Esophagus squamous epithelium (tissue), 5 donors: Measurements from ENCODE around the gene KRTAP10-7. TPM values are rescaled to one million over a fixed set of nuclear protein-coding genes. Genes with fewer than 3 reads are reported as not detected.

Experiments
- DNase-seq: peaks from one replicate; lab custom pipeline; 2025; lab: John Stamatoyannopoulos, UW
- H3K27ac ChIP-seq, 4 donors: fragments of 200-600 bp; sonication (generic); one replicate each; pipeline ENCODE4 v1.5.1; 2016 to 2019; ENCODE audit warnings: mild to moderate bottlenecking in 1 of 4
- H3K27me3 ChIP-seq, 4 donors: fragments of 200-600 bp; sonication (generic); 1 replicate in 3 of 4; 2 replicates in 1 of 4; pipeline versions ENCODE4 v1.5.1 to v1.6.0; 2017 to 2021; ENCODE audit warnings: antibody characterized with exemption in 1 of 4
- H3K36me3 ChIP-seq, 3 donors: fragments of 200-600 bp; sonication (generic); one replicate each; pipeline ENCODE4 v1.5.1; 2016 to 2019
- H3K4me1 ChIP-seq, 3 donors: fragments of 200-600 bp; sonication (generic); one replicate each; pipeline ENCODE4 v1.5.1; 2017 to 2019
- H3K4me3 ChIP-seq, 4 donors: fragments of 200-600 bp; sonication (generic); 1 replicate in 3 of 4; 2 replicates in 1 of 4; pipeline ENCODE4 v1.5.1; 2016 to 2019; ENCODE audit warnings: mild to moderate bottlenecking in 2 of 4, moderate library complexity in 1 of 4
- H3K9me3 ChIP-seq, 3 donors: fragments of 200-600 bp; sonication (generic); one replicate each; pipeline ENCODE4 v1.5.1; 2016 to 2019
- CTCF ChIP-seq, 6 experiments: fragments of 450-650 bp in 4 of 6; fragments of 200-600 bp in 2 of 6; sonication (generic) in 2 of 6; IDR thresholded peaks; one replicate each; pipeline ENCODE4 v1.5.1; 2016 to 2019; ENCODE audit warnings: antibody characterized with exemption in 6 of 6, mild to moderate bottlenecking in 4 of 6, moderate library complexity in 4 of 6
- POLR2A ChIP-seq, 4 donors: fragments of 450-650 bp; IDR thresholded peaks; one replicate each; pipeline ENCODE4 v1.6.1; 2017; ENCODE audit warnings: antibody characterized with exemption in 4 of 4, mild to moderate bottlenecking in 4 of 4, moderate library complexity in 3 of 4
- WGBS, 2 donors: methylation state at CpG; one replicate each; pipeline ENCODE4 v1.1.5; 2018; 5-methylcytosine and 5-hydroxymethylcytosine counted together
- intact Hi-C: fragments of 100-400 bp; cut with DNase I; formaldehyde crosslinking; loops from one replicate; pipeline ENCODE4 v1.15.0; 2022
- total RNA-seq, 4 donors: library from RNA; depleted of rRNA; stranded (reverse); fragments of >200 nt; gene quantifications; one replicate each; pipeline ENCODE4 v1.1.0, GENCODE V29; 2016
- donor health status: DM: yes; HTN: yes; CAD: no.

The KRTAP10-7 gene
- total RNA-seq, 4 donors from 2014 or later, result not detected

- Histone ChIP-seq H3K9me3 (peaks cover 0 to 4% (median 0%) of the 10 kb centered on the region in 3 donors), H3K27ac (no peak overlapping the region), H3K36me3 (no peaks in the 10 kb centered on the region), H3K4me1 (peaks cover 0 to 5% (median 0%) of the 10 kb centered on the region in 3 donors), H3K27me3 (peaks cover 0 to 32% (median 0%) of the 10 kb centered on the region in 4 donors), H3K4me3 (no peak overlapping the region)
- intact Hi-C loops, result no loop called here
- no peak for TF ChIP-seq POLR2A (IDR thresholded peaks at IDR 0.05)
- no peak for TF ChIP-seq CTCF (IDR thresholded peaks at IDR 0.05)
- DNase-seq, result no peak
- 49 to 71% methylated on average over 2 to 7 of the region's 27 CpGs for WGBS, 2 donors
These were observed 31.5 kb upstream of the KRTAP10-7 start for GRCh38 chr21:44568667-44569556.

GRCh38 chr21:44569861-44570517 lies 30.4 kb upstream of the KRTAP10-7 start:
- intact Hi-C loops, result no loop called here
- H3K27me3 ChIP-seq, result peaks cover 0 to 40% (median 0%) of the 10 kb centered on the region in 4 donors

GRCh38 chr21:44571296-44571695 lies 29.1 kb upstream of the KRTAP10-7 start:
- no peak for TF ChIP-seq CTCF (IDR thresholded peaks at IDR 0.05)
- no peak for TF ChIP-seq POLR2A (IDR thresholded peaks at IDR 0.05)
- Histone ChIP-seq H3K27ac (no peak overlapping the region), H3K27me3 (peaks cover 0 to 40% (median 0%) of the 10 kb centered on the region in 4 donors), H3K4me1 (peaks cover 0 to 14% (median 0%) of the 10 kb centered on the region in 3 donors), H3K36me3 (no peaks in the 10 kb centered on the region), H3K4me3 (no peak overlapping the region), H3K9me3 (peaks cover 0 to 4% (median 0%) of the 10 kb centered on the region in 3 donors)
- no peak for DNase-seq
- 90 to 95% methylated on average over 3 of the region's 4 CpGs for WGBS, 2 donors
- intact Hi-C loops, result no loop called here

More at GRCh38 chr21:44569861-44570517, 30.4 kb upstream of the KRTAP10-7 start:
- H3K36me3 ChIP-seq, result no peaks in the 10 kb centered on the region
- WGBS, 2 donors, result 80 to 83% methylated on average over 1 to 2 of the region's 12 CpGs
- H3K4me3 ChIP-seq, result no peak overlapping the region
- TF ChIP-seq POLR2A (IDR thresholded peaks at IDR 0.05), result no peak
- no peak for TF ChIP-seq CTCF (IDR thresholded peaks at IDR 0.05)
- no peak overlapping the region for H3K27ac ChIP-seq
- peaks cover 0 to 14% (median 0%) of the 10 kb centered on the region in 3 donors for H3K4me1 ChIP-seq
- peaks cover 0 to 4% (median 0%) of the 10 kb centered on the region in 3 donors for H3K9me3 ChIP-seq
- DNase-seq, result no peak

GRCh38 chr21:44571844-44572782 lies 28.3 kb upstream of the KRTAP10-7 start:
- DNase-seq, result no peak
- peaks cover 0 to 14% (median 0%) of the 10 kb centered on the region in 3 donors for H3K4me1 ChIP-seq
- WGBS, 2 donors, result 90 to 95% methylated on average over 32 to 33 of the region's 40 CpGs
- intact Hi-C loops, result no loop called here
- H3K27ac ChIP-seq, result no peak overlapping the region
- H3K36me3 ChIP-seq, result no peaks in the 10 kb centered on the region
- H3K9me3 ChIP-seq, result peaks cover 0 to 9% (median 8%) of the 10 kb centered on the region in 3 donors
- no peak for TF ChIP-seq POLR2A (IDR thresholded peaks at IDR 0.05)
- no peak for TF ChIP-seq CTCF (IDR thresholded peaks at IDR 0.05)
- H3K27me3 ChIP-seq, result peaks cover 0 to 40% (median 0%) of the 10 kb centered on the region in 4 donors
- no peak overlapping the region for H3K4me3 ChIP-seq
